ENCODE data around the gene ING4. TPM values are rescaled to one million over a fixed set of nuclear protein-coding genes. Genes with fewer than 3 reads are reported as not detected.

Gene ING4
- polyA plus RNA-seq, 2 of the 4 experiments (the other 2 are of a cell fraction), result 19.5 to 36.5 TPM

Small RNA genes lying within 50 kb of the gene (small RNA-seq; reads per million reads assigned to genes)
- 0 reads per million in 6 experiments for gene RNU6-781P

Other genes starting within 250 kb of the ING4 start
- gene CD27, start 218.2 kb downstream of the ING4 start, polyA plus RNA-seq (2011; rRNA removed), result not detected in 2 replicates
- not detected in 3 replicates for gene CD27, start 218.2 kb downstream of the ING4 start, polyA plus RNA-seq (2017; fragmentation: RNase III; extraction: RNeasy Plus Mini Kit Qiagen cat#74134 plus additional on column Dnase treatment)
- 3.6 and 5.1 TPM in 2 replicates for gene TAPBPL, start 211.1 kb downstream of the ING4 start, polyA plus RNA-seq (2011; rRNA removed)
- 2.3 to 3.4 TPM (median 2.8 TPM) in 3 replicates for gene TAPBPL, start 211.1 kb downstream of the ING4 start, polyA plus RNA-seq (2017; fragmentation: RNase III; extraction: RNeasy Plus Mini Kit Qiagen cat#74134 plus additional on column Dnase treatment)
- gene VAMP1, start 192.4 kb downstream of the ING4 start, polyA plus RNA-seq (2011; rRNA removed), result 17.6 and 28.8 TPM in 2 replicates
- 20.6 to 22.8 TPM (median 22.7 TPM) in 3 replicates for gene VAMP1, start 192.4 kb downstream of the ING4 start, polyA plus RNA-seq (2017; fragmentation: RNase III; extraction: RNeasy Plus Mini Kit Qiagen cat#74134 plus additional on column Dnase treatment)
- gene MRPL51, start 169.9 kb downstream of the ING4 start, polyA plus RNA-seq (2011; rRNA removed), result 181 and 337 TPM in 2 replicates
- gene MRPL51, start 169.9 kb downstream of the ING4 start, polyA plus RNA-seq (2017; fragmentation: RNase III; extraction: RNeasy Plus Mini Kit Qiagen cat#74134 plus additional on column Dnase treatment), result 260 to 272 TPM (median 265 TPM) in 3 replicates
- 130 and 145 TPM in 2 replicates for gene NCAPD2, start 169.0 kb downstream of the ING4 start, polyA plus RNA-seq (2011; rRNA removed)
- 76.1 to 82.0 TPM (median 77.3 TPM) in 3 replicates for gene NCAPD2, start 169.0 kb downstream of the ING4 start, polyA plus RNA-seq (2017; fragmentation: RNase III; extraction: RNeasy Plus Mini Kit Qiagen cat#74134 plus additional on column Dnase treatment)
- gene GAPDH, start 128.6 kb downstream of the ING4 start, polyA plus RNA-seq (2011; rRNA removed), result 10,036 and 10,800 TPM in 2 replicates
- 6,292 to 6,607 TPM (median 6,463 TPM) in 3 replicates for gene GAPDH, start 128.6 kb downstream of the ING4 start, polyA plus RNA-seq (2017; fragmentation: RNase III; extraction: RNeasy Plus Mini Kit Qiagen cat#74134 plus additional on column Dnase treatment)
- 0.74 and 1.0 TPM in 2 replicates for gene IFFO1, start 107.1 kb downstream of the ING4 start, polyA plus RNA-seq (2011; rRNA removed)
- gene IFFO1, start 107.1 kb downstream of the ING4 start, polyA plus RNA-seq (2017; fragmentation: RNase III; extraction: RNeasy Plus Mini Kit Qiagen cat#74134 plus additional on column Dnase treatment), result 0.94 to 1.5 TPM (median 1.1 TPM) in 3 replicates
- 162 and 176 TPM in 2 replicates for gene NOP2, start 94.8 kb downstream of the ING4 start, polyA plus RNA-seq (2011; rRNA removed)
- 100 to 108 TPM (median 104 TPM) in 3 replicates for gene NOP2, start 94.8 kb downstream of the ING4 start, polyA plus RNA-seq (2017; fragmentation: RNase III; extraction: RNeasy Plus Mini Kit Qiagen cat#74134 plus additional on column Dnase treatment)
- 53.7 and 99.3 TPM in 2 replicates for gene CHD4, start 55.7 kb downstream of the ING4 start, polyA plus RNA-seq (2011; rRNA removed)
- 83.4 to 87.8 TPM (median 84.8 TPM) in 3 replicates for gene CHD4, start 55.7 kb downstream of the ING4 start, polyA plus RNA-seq (2017; fragmentation: RNase III; extraction: RNeasy Plus Mini Kit Qiagen cat#74134 plus additional on column Dnase treatment)
- 0.74 and 0.97 TPM in 2 replicates for gene LPAR5, start 27.2 kb downstream of the ING4 start, polyA plus RNA-seq (2011; rRNA removed)
- gene LPAR5, start 27.2 kb downstream of the ING4 start, polyA plus RNA-seq (2017; fragmentation: RNase III; extraction: RNeasy Plus Mini Kit Qiagen cat#74134 plus additional on column Dnase treatment), result 0.29 to 0.66 TPM (median 0.58 TPM) in 3 replicates
- 0.70 and 1.4 TPM in 2 replicates for gene ACRBP, start 15.7 kb downstream of the ING4 start, polyA plus RNA-seq (2011; rRNA removed)
- 0.28 to 0.36 TPM (median 0.34 TPM) in 3 replicates for gene ACRBP, start 15.7 kb downstream of the ING4 start, polyA plus RNA-seq (2017; fragmentation: RNase III; extraction: RNeasy Plus Mini Kit Qiagen cat#74134 plus additional on column Dnase treatment)
- gene ZNF384, start 26.3 kb upstream of the ING4 start, polyA plus RNA-seq (2011; rRNA removed), result 59.6 and 81.9 TPM in 2 replicates
- gene ZNF384, start 26.3 kb upstream of the ING4 start, polyA plus RNA-seq (2017; fragmentation: RNase III; extraction: RNeasy Plus Mini Kit Qiagen cat#74134 plus additional on column Dnase treatment), result 64.7 to 86.4 TPM (median 79.8 TPM) in 3 replicates
- gene PIANP, start 37.7 kb upstream of the ING4 start, polyA plus RNA-seq (2011; rRNA removed), result 0.10 and 0.22 TPM in 2 replicates
- gene PIANP, start 37.7 kb upstream of the ING4 start, polyA plus RNA-seq (2017; fragmentation: RNase III; extraction: RNeasy Plus Mini Kit Qiagen cat#74134 plus additional on column Dnase treatment), result 0.30 to 0.56 TPM (median 0.45 TPM) in 3 replicates
- gene COPS7A, start 60.9 kb upstream of the ING4 start, polyA plus RNA-seq (2011; rRNA removed), result 78.8 and 95.0 TPM in 2 replicates
- 46.9 to 51.2 TPM (median 50.0 TPM) in 3 replicates for gene COPS7A, start 60.9 kb upstream of the ING4 start, polyA plus RNA-seq (2017; fragmentation: RNase III; extraction: RNeasy Plus Mini Kit Qiagen cat#74134 plus additional on column Dnase treatment)
- 302 and 310 TPM in 2 replicates for gene MLF2, start 90.0 kb upstream of the ING4 start, polyA plus RNA-seq (2011; rRNA removed)
- 269 to 305 TPM (median 295 TPM) in 3 replicates for gene MLF2, start 90.0 kb upstream of the ING4 start, polyA plus RNA-seq (2017; fragmentation: RNase III; extraction: RNeasy Plus Mini Kit Qiagen cat#74134 plus additional on column Dnase treatment)
- gene PTMS, start 103.2 kb upstream of the ING4 start, polyA plus RNA-seq (2011; rRNA removed), result 205 and 391 TPM in 2 replicates
- gene PTMS, start 103.2 kb upstream of the ING4 start, polyA plus RNA-seq (2017; fragmentation: RNase III; extraction: RNeasy Plus Mini Kit Qiagen cat#74134 plus additional on column Dnase treatment), result 868 to 1,195 TPM (median 1,161 TPM) in 3 replicates
- gene LAG3, start 109.4 kb upstream of the ING4 start, polyA plus RNA-seq (2011; rRNA removed), result 0.56 and 0.66 TPM in 2 replicates
- gene LAG3, start 109.4 kb upstream of the ING4 start, polyA plus RNA-seq (2017; fragmentation: RNase III; extraction: RNeasy Plus Mini Kit Qiagen cat#74134 plus additional on column Dnase treatment), result 1.6 to 2.3 TPM (median 1.7 TPM) in 3 replicates
- gene CD4, start 126.4 kb upstream of the ING4 start, polyA plus RNA-seq (2011; rRNA removed), result not detected in 2 replicates
- 0.03 TPM in 1 of 3 replicates, not detected in the others for gene CD4, start 126.4 kb upstream of the ING4 start, polyA plus RNA-seq (2017; fragmentation: RNase III; extraction: RNeasy Plus Mini Kit Qiagen cat#74134 plus additional on column Dnase treatment)
- gene GPR162, start 158.7 kb upstream of the ING4 start, polyA plus RNA-seq (2011; rRNA removed), result 1.8 TPM in 2 replicates
- 1.7 to 2.4 TPM (median 1.7 TPM) in 3 replicates for gene GPR162, start 158.7 kb upstream of the ING4 start, polyA plus RNA-seq (2017; fragmentation: RNase III; extraction: RNeasy Plus Mini Kit Qiagen cat#74134 plus additional on column Dnase treatment)
- gene P3H3, start 165.3 kb upstream of the ING4 start, polyA plus RNA-seq (2011; rRNA removed), result 8.1 and 8.6 TPM in 2 replicates
- 17.7 to 23.2 TPM (median 21.9 TPM) in 3 replicates for gene P3H3, start 165.3 kb upstream of the ING4 start, polyA plus RNA-seq (2017; fragmentation: RNase III; extraction: RNeasy Plus Mini Kit Qiagen cat#74134 plus additional on column Dnase treatment)
- 0.94 and 1.1 TPM in 2 replicates for gene GNB3, start 177.8 kb upstream of the ING4 start, polyA plus RNA-seq (2011; rRNA removed)
- 2.3 to 3.7 TPM (median 2.7 TPM) in 3 replicates for gene GNB3, start 177.8 kb upstream of the ING4 start, polyA plus RNA-seq (2017; fragmentation: RNase III; extraction: RNeasy Plus Mini Kit Qiagen cat#74134 plus additional on column Dnase treatment)
- 51.5 and 57.5 TPM in 2 replicates for gene CDCA3, start 188.2 kb upstream of the ING4 start, polyA plus RNA-seq (2011; rRNA removed)
- 79.6 to 92.0 TPM (median 80.2 TPM) in 3 replicates for gene CDCA3, start 188.2 kb upstream of the ING4 start, polyA plus RNA-seq (2017; fragmentation: RNase III; extraction: RNeasy Plus Mini Kit Qiagen cat#74134 plus additional on column Dnase treatment)
- 58.6 and 64.5 TPM in 2 replicates for gene USP5, start 189.0 kb upstream of the ING4 start, polyA plus RNA-seq (2011; rRNA removed)
- 75.3 to 78.2 TPM (median 76.9 TPM) in 3 replicates for gene USP5, start 189.0 kb upstream of the ING4 start, polyA plus RNA-seq (2017; fragmentation: RNase III; extraction: RNeasy Plus Mini Kit Qiagen cat#74134 plus additional on column Dnase treatment)
- 1,913 and 2,511 TPM in 2 replicates for gene TPI1, start 204.4 kb upstream of the ING4 start, polyA plus RNA-seq (2011; rRNA removed)
- 1,221 to 1,293 TPM (median 1,253 TPM) in 3 replicates for gene TPI1, start 204.4 kb upstream of the ING4 start, polyA plus RNA-seq (2017; fragmentation: RNase III; extraction: RNeasy Plus Mini Kit Qiagen cat#74134 plus additional on column Dnase treatment)
- gene SPSB2, start 210.2 kb upstream of the ING4 start, polyA plus RNA-seq (2011; rRNA removed), result 15.3 and 16.8 TPM in 2 replicates
- gene SPSB2, start 210.2 kb upstream of the ING4 start, polyA plus RNA-seq (2017; fragmentation: RNase III; extraction: RNeasy Plus Mini Kit Qiagen cat#74134 plus additional on column Dnase treatment), result 20.8 to 22.1 TPM (median 21.8 TPM) in 3 replicates
- 33.3 and 40.4 TPM in 2 replicates for gene LRRC23, start 241.7 kb upstream of the ING4 start, polyA plus RNA-seq (2011; rRNA removed)
- gene LRRC23, start 241.7 kb upstream of the ING4 start, polyA plus RNA-seq (2017; fragmentation: RNase III; extraction: RNeasy Plus Mini Kit Qiagen cat#74134 plus additional on column Dnase treatment), result 17.2 to 19.1 TPM (median 19.1 TPM) in 3 replicates

Data from A549 (cell line).